VCaP (cell line): ENCODE data around the gene APBB3.

ENCODE experiments used
- H3K27ac ChIP-seq: fragments of 450-650 bp; 2 replicates; pipeline ENCODE4 v1.5.1; 2017
- CTCF ChIP-seq: fragments of 450-650 bp; conservative IDR thresholded peaks from 2 replicates; pipeline ENCODE4 v1.5.1; 2017; ENCODE audit warnings: mild to moderate bottlenecking, moderate library complexity

APBB3 gene

GRCh38 chr5:140566665-140567064 lies 2.3 kb upstream of the APBB3 start:
- TF ChIP-seq CTCF: no peak
- no peak overlapping the region for H3K27ac ChIP-seq

- no peak for TF ChIP-seq CTCF
- H3K27ac ChIP-seq: peak overlapping the region; percentile 85; the same call in 1 of the 2 replicates
These were observed 1.3 kb upstream of the APBB3 start for GRCh38 chr5:140565780-140566095.

- no peak for TF ChIP-seq CTCF
- peak overlapping the region; percentile 85 for H3K27ac ChIP-seq
These were observed 804 bp upstream of the APBB3 start for GRCh38 chr5:140565024-140565779.

GRCh38 chr5:140563596-140563995 lies 802 bp downstream of the APBB3 start:
- TF ChIP-seq CTCF: no peak
- H3K27ac ChIP-seq: peak overlapping the region; percentile 85

- TF ChIP-seq CTCF: no peak
- H3K27ac ChIP-seq: no peak overlapping the region
These were observed 2.5 kb downstream of the APBB3 start for GRCh38 chr5:140561753-140562523.

GRCh38 chr5:140560227-140560626 lies 4.2 kb downstream of the APBB3 start:
- no peak for TF ChIP-seq CTCF
- H3K27ac ChIP-seq: no peak overlapping the region

- no peak for TF ChIP-seq CTCF
- no peak overlapping the region for H3K27ac ChIP-seq
These were observed 5.9 kb downstream of the APBB3 start for GRCh38 chr5:140558542-140558941.
